H1 (cell line): ENCODE results near the gene LRP5. TPM values are rescaled to one million over a fixed set of nuclear protein-coding genes. Genes with fewer than 3 reads are reported as not detected.

Experiments used
- BCL11A ChIP-seq, 2 experiments: IDR thresholded peaks; one replicate each; pipeline ENCODE4 v1.6.1; 2011; ENCODE audit warnings: low read depth in 2 of 2, low read length in 2 of 2, mild to moderate bottlenecking in 2 of 2
- CHD1 ChIP-seq: IDR thresholded peaks from 2 replicates; pipeline ENCODE4 v1.6.1; 2012; ENCODE audit warnings: low read depth, low read length, improper control_type of control experiment
- CHD2 ChIP-seq: IDR thresholded peaks from 2 replicates; pipeline ENCODE4 v1.6.1; 2012; ENCODE audit warnings: low read length, improper control_type of control experiment
- MAFK ChIP-seq: IDR thresholded peaks from 2 replicates; pipeline ENCODE4 v1.6.1; 2012; ENCODE audit warnings: low read depth, mild to moderate bottlenecking, improper control_type of control experiment, low read length
- SAP30 ChIP-seq: fragments of 300-600 bp; sonication (generic); IDR thresholded peaks from 2 replicates; pipeline ENCODE4 v1.7.1; 2012; ENCODE audit warnings: low read length, moderate library complexity, mild to moderate bottlenecking, inconsistent platforms; ENCODE audit not compliant: insufficient read depth, insufficient replicate concordance
- polyA plus RNA-seq, 7 experiments: library from polyadenylated mRNA; depleted of rRNA in 3 of 7; stranded (reverse) in 5 of 7; unstranded in 2 of 7; fragments of >200 nt in 5 of 7; fragments of 200-250 nt in 2 of 7; gene quantifications; 1 replicate in 5 of 7; 2 replicates in 1 of 7; 4 replicates in 1 of 7; pipeline versions ENCODE4 v1.2.1 to v1.2.3, GENCODE V29; 2011 to 2013; ENCODE audit warnings: missing spikeins in 2 of 7, mixed read lengths in 2 of 7
- total RNA-seq: library from RNA; stranded (reverse); fragmentation: NEBNext Ultra II Directional; extraction: Animal tissue kit (Norgen Biotek cat#: 25700); gene quantifications from 2 replicates; pipeline ENCODE4 v1.2.1, GENCODE V29; 2021
- TF ChIP-seq, protein P1 (sequence below): fragments of 300-600 bp; sonication (generic); IDR thresholded peaks from 2 replicates; pipeline ENCODE4 v1.7.1; 2012; ENCODE audit warnings: low read length, moderate library complexity, mild to moderate bottlenecking, inconsistent platforms; ENCODE audit not compliant: insufficient replicate concordance
- TF ChIP-seq, protein P2 (sequence below): IDR thresholded peaks from 2 replicates; pipeline ENCODE4 v1.6.1; 2012; ENCODE audit warnings: inconsistent platforms
- TF ChIP-seq, protein P3 (sequence below): IDR thresholded peaks from 2 replicates; pipeline ENCODE4 v1.6.1; 2012; ENCODE audit warnings: inconsistent platforms

LRP5 gene
- total and polyA plus RNA-seq, 2 of the 8 experiments (the other 6 are each of a cell fraction or from before 2014, with no cell fraction given) = 19.0 to 38.9 TPM

DNA sequence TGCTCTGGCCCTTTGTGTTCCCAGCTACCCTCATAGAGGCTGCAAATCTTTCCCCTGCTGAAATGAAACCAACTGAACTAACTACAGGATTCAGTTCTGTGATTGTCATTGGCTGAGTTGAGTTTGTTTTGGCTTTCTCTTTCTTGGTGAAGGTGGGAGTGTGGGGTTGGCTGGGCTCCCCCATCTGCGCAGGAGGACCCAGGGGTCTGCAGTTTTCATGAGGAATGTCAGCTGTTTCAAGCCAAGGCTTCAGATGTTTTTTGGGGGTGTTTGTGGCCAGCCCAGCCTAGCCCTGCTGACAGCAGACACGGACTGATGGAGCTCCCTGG, 34.0 kb downstream of the LRP5 start (continued):
- TF ChIP-seq, protein P1, sequence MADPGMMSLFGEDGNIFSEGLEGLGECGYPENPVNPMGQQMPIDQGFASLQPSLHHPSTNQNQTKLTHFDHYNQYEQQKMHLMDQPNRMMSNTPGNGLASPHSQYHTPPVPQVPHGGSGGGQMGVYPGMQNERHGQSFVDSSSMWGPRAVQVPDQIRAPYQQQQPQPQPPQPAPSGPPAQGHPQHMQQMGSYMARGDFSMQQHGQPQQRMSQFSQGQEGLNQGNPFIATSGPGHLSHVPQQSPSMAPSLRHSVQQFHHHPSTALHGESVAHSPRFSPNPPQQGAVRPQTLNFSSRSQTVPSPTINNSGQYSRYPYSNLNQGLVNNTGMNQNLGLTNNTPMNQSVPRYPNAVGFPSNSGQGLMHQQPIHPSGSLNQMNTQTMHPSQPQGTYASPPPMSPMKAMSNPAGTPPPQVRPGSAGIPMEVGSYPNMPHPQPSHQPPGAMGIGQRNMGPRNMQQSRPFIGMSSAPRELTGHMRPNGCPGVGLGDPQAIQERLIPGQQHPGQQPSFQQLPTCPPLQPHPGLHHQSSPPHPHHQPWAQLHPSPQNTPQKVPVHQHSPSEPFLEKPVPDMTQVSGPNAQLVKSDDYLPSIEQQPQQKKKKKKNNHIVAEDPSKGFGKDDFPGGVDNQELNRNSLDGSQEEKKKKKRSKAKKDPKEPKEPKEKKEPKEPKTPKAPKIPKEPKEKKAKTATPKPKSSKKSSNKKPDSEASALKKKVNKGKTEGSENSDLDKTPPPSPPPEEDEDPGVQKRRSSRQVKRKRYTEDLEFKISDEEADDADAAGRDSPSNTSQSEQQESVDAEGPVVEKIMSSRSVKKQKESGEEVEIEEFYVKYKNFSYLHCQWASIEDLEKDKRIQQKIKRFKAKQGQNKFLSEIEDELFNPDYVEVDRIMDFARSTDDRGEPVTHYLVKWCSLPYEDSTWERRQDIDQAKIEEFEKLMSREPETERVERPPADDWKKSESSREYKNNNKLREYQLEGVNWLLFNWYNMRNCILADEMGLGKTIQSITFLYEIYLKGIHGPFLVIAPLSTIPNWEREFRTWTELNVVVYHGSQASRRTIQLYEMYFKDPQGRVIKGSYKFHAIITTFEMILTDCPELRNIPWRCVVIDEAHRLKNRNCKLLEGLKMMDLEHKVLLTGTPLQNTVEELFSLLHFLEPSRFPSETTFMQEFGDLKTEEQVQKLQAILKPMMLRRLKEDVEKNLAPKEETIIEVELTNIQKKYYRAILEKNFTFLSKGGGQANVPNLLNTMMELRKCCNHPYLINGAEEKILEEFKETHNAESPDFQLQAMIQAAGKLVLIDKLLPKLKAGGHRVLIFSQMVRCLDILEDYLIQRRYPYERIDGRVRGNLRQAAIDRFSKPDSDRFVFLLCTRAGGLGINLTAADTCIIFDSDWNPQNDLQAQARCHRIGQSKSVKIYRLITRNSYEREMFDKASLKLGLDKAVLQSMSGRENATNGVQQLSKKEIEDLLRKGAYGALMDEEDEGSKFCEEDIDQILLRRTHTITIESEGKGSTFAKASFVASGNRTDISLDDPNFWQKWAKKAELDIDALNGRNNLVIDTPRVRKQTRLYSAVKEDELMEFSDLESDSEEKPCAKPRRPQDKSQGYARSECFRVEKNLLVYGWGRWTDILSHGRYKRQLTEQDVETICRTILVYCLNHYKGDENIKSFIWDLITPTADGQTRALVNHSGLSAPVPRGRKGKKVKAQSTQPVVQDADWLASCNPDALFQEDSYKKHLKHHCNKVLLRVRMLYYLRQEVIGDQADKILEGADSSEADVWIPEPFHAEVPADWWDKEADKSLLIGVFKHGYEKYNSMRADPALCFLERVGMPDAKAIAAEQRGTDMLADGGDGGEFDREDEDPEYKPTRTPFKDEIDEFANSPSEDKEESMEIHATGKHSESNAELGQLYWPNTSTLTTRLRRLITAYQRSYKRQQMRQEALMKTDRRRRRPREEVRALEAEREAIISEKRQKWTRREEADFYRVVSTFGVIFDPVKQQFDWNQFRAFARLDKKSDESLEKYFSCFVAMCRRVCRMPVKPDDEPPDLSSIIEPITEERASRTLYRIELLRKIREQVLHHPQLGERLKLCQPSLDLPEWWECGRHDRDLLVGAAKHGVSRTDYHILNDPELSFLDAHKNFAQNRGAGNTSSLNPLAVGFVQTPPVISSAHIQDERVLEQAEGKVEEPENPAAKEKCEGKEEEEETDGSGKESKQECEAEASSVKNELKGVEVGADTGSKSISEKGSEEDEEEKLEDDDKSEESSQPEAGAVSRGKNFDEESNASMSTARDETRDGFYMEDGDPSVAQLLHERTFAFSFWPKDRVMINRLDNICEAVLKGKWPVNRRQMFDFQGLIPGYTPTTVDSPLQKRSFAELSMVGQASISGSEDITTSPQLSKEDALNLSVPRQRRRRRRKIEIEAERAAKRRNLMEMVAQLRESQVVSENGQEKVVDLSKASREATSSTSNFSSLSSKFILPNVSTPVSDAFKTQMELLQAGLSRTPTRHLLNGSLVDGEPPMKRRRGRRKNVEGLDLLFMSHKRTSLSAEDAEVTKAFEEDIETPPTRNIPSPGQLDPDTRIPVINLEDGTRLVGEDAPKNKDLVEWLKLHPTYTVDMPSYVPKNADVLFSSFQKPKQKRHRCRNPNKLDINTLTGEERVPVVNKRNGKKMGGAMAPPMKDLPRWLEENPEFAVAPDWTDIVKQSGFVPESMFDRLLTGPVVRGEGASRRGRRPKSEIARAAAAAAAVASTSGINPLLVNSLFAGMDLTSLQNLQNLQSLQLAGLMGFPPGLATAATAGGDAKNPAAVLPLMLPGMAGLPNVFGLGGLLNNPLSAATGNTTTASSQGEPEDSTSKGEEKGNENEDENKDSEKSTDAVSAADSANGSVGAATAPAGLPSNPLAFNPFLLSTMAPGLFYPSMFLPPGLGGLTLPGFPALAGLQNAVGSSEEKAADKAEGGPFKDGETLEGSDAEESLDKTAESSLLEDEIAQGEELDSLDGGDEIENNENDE = no peak
- TF ChIP-seq, protein P2, sequence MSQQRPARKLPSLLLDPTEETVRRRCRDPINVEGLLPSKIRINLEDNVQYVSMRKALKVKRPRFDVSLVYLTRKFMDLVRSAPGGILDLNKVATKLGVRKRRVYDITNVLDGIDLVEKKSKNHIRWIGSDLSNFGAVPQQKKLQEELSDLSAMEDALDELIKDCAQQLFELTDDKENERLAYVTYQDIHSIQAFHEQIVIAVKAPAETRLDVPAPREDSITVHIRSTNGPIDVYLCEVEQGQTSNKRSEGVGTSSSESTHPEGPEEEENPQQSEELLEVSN = no peak
- TF ChIP-seq MAFK (no peak), BCL11A (IDR thresholded peaks at IDR 0.05; ENCODE audit: low read depth in 2 of 2, low read length in 2 of 2) (no peak), SAP30 (no peak), CHD2 (no peak), CHD1 (no peak)
- TF ChIP-seq, protein P3, sequence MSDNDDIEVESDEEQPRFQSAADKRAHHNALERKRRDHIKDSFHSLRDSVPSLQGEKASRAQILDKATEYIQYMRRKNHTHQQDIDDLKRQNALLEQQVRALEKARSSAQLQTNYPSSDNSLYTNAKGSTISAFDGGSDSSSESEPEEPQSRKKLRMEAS = no peak
- TF ChIP-seq, all 59 proteins: peak for 0
